Ascending aorta (tissue), 2 donors: ENCODE measurements around the gene BCAS1. TPM values are rescaled to one million over a fixed set of nuclear protein-coding genes. Genes with fewer than 3 reads are reported as not detected.

ENCODE experiments used
- DNase-seq, 2 donors: peaks; one replicate each; pipeline ENCODE4 v3.0.0-alpha.2; 2019; ENCODE audit warnings: low spot score in 2 of 2
- H3K27ac ChIP-seq, 2 donors: fragments of 200-600 bp; sonication (generic); one replicate each; pipeline ENCODE4 v1.5.1; 2016 to 2017; ENCODE audit warnings: mild to moderate bottlenecking in 1 of 2
- H3K27me3 ChIP-seq: fragments of 200-600 bp; sonication (generic); one replicate; pipeline ENCODE4 v1.5.1; 2017
- H3K36me3 ChIP-seq, 2 donors: fragments of 200-600 bp; sonication (generic); one replicate each; pipeline ENCODE4 v1.5.1; 2016
- H3K4me1 ChIP-seq, 2 donors: fragments of 200-600 bp; sonication (generic); one replicate each; pipeline ENCODE4 v1.5.1; 2016 to 2017; ENCODE audit warnings: mild to moderate bottlenecking in 1 of 2
- H3K4me3 ChIP-seq, 2 donors: fragments of 200-600 bp; sonication (generic); one replicate each; pipeline ENCODE4 v1.5.1; 2016 to 2017; ENCODE audit warnings: mild to moderate bottlenecking in 1 of 2
- H3K9me3 ChIP-seq, 2 donors: fragments of 200-600 bp; sonication (generic); one replicate each; pipeline ENCODE4 v1.5.1; 2016
- CTCF ChIP-seq, 3 experiments: fragments of 200-600 bp in 2 of 3; fragments of 450-650 bp in 1 of 3; sonication (generic) in 2 of 3; IDR thresholded peaks; one replicate each; pipeline ENCODE4 v1.5.1; 2016 to 2019; ENCODE audit warnings: antibody characterized with exemption in 3 of 3, mild to moderate bottlenecking in 1 of 3, moderate library complexity in 1 of 3
- intact Hi-C: fragments of 100-400 bp; cut with DNase I; formaldehyde crosslinking; loops from one replicate; pipeline ENCODE4 v1.15.1; 2023
- total RNA-seq: library from RNA; depleted of rRNA; stranded (reverse); fragments of >200 nt; gene quantifications from one replicate; pipeline ENCODE4 v1.1.0, GENCODE V29; 2016

The BCAS1 gene
- total RNA-seq, 1 donor from 2014 or later, result not detected

DNA sequence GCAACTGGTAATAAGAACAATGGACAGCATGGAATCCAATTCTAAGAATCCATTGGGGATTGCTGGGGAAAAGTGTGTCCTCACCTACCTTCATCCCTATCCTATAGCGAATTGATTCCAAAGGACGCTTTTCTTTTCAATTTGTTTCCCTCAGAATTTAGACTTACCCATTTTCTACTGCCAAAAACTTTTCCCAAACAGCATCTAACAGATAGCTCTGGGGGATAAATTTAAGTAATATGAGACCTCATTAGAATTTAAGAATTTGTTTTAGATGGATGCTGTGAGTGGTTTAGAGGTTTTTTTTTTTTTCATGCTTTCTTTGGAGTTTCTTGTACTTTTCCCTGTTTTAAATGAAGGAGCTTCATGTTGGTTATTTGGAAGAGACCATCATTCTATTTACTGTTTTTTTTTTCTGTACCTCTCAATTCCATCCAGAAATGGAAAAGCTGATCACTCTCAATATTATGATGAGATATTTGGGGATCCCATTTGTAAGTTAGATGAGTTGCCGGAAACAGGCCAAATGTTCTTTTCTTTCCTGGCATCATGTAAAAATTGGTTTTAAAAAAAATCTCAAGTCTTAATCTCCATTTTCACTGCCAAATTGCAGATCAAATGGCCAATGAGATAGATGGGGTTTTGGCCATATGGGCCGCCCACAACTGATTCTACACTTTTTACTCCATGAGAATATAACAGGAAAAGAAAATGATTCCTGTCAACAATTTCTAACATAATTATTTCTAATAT is 105.7 kb downstream of the BCAS1 start:
- no peaks in the 10 kb centered on the region for H3K36me3 ChIP-seq
- TF ChIP-seq CTCF (IDR thresholded peaks at IDR 0.05), result no peak
- no peak overlapping the region for H3K27ac ChIP-seq
- H3K9me3 ChIP-seq, result no peaks in the 10 kb centered on the region
- no peaks in the 10 kb centered on the region for H3K27me3 ChIP-seq
- intact Hi-C loops, result no loop called here
- H3K4me1 ChIP-seq, result no peaks in the 10 kb centered on the region
- no peak for DNase-seq
- H3K4me3 ChIP-seq, result no peak overlapping the region

GRCh38 chr20:53964067-53964466 is 106.3 kb downstream of the BCAS1 start:
- Histone ChIP-seq H3K36me3 (no peaks in the 10 kb centered on the region), H3K4me3 (no peak overlapping the region), H3K27me3 (no peaks in the 10 kb centered on the region), H3K27ac (no peak overlapping the region), H3K4me1 (no peaks in the 10 kb centered on the region), H3K9me3 (no peaks in the 10 kb centered on the region)
- no peak for DNase-seq
- no peak for TF ChIP-seq CTCF (IDR thresholded peaks at IDR 0.05)
- intact Hi-C loops, result no loop called here

DNA sequence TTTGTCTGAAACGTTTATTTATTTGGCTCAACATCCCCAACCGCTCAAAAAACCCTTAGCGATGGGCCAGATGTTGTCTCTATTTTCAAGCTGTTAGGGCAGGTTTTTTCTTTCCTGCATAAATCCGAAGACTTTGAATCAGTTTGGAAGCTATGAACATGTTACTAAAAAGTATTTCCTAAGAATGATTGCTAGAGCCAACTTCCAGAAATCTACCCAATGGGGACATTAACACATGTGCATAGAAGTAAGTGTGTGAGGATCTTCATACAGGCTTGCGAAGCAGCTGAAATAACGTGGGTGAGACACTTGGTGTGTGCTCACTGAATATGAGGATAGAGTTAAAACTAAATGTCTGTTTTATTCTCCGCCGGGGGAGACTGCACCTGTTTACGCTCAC is 106.8 kb downstream of the BCAS1 start:
- no peak for TF ChIP-seq CTCF (IDR thresholded peaks at IDR 0.05)
- DNase-seq, result no peak
- no peaks in the 10 kb centered on the region for H3K9me3 ChIP-seq

DNA sequence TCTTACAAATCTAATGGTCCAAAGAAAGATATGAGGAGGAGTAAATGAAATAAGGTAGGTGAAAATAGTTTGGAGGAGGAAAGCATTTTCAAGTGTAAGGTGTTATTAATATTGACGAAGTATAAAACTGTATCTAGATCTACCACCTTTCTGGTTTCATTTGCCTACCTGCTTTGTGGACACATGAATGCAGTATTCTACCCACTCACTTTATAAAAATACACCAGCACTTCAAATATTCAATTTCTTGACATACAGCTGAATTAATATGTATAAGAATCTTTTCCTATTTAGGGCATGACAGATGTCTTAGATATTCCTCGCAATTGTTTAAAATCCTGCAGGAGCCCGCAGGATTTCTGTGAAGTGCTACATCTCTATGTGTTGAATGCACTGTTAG is 108.0 kb downstream of the BCAS1 start:
- DNase-seq, result no peak
- Histone ChIP-seq H3K4me1 (no peaks in the 10 kb centered on the region), H3K36me3 (no peaks in the 10 kb centered on the region), H3K27ac (no peak overlapping the region), H3K4me3 (no peak overlapping the region), H3K9me3 (no peaks in the 10 kb centered on the region), H3K27me3 (no peaks in the 10 kb centered on the region)
- intact Hi-C loops, result no loop called here
- no peak for TF ChIP-seq CTCF (IDR thresholded peaks at IDR 0.05)

More for the DNA sequence above, 106.8 kb downstream of the BCAS1 start:
- intact Hi-C loops, result no loop called here
- Histone ChIP-seq H3K36me3 (no peaks in the 10 kb centered on the region), H3K4me3 (no peak overlapping the region), H3K27me3 (no peaks in the 10 kb centered on the region), H3K4me1 (no peaks in the 10 kb centered on the region), H3K27ac (no peak overlapping the region)

DNA sequence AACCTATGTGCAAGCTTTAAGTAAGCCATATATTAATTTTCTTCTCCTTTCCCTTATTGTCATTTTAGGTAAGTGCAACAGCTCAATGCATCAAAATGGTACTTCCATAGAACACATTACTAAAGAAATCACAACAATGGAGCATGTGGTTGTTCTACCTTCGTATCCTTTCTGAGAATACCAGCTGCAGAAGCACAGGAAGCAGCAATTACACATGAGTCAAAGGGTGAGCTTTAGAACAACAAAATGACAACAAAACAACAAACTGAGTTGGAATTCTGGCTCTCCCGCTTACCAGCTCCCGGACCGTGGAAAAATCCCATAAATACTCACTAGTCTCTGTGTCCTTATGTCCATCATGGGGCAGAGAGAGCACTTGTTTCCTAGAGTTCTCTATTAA is 108.9 kb downstream of the BCAS1 start:
- Histone ChIP-seq H3K4me1 (no peaks in the 10 kb centered on the region), H3K4me3 (no peak overlapping the region), H3K36me3 (no peaks in the 10 kb centered on the region), H3K27ac (no peak overlapping the region), H3K9me3 (no peaks in the 10 kb centered on the region), H3K27me3 (no peaks in the 10 kb centered on the region)
- intact Hi-C loops, result no loop called here
- no peak for TF ChIP-seq CTCF (IDR thresholded peaks at IDR 0.05)
- DNase-seq, result no peak
